Activated naive CD8-positive, alpha-beta T cell treated with anti-CD3 and anti-CD28 coated beads, Interleukin-2, amount 10 ng/mL, durations not matched to agents 7 days and 5 days (primary cell): Measurements from ENCODE around the gene C2. TPM values are rescaled to one million over a fixed set of nuclear protein-coding genes. Genes with fewer than 3 reads are reported as not detected.

Experiments used
- ATAC-seq: fragments of 150-1000 bp; cut with Tn5 transposase; one replicate; pipeline ENCODE4 v1.10.0; 2021; ENCODE audit warnings: low read depth, moderate library complexity
- POLR2A ChIA-PET: fragments of 350-600 bp; sonication (Branson Sonifier 250); formaldehyde crosslinking; loops from one replicate; lab custom pipeline; 2021; ENCODE audit warnings: antibody characterized with exemption; lab: Charles Lee
- DNase-seq: peaks from one replicate; pipeline ENCODE4 v3.0.0; 2021
- H3K27ac Mint-ChIP-seq: one replicate; pipeline ENCODE4 v1.8.0; 2022; ENCODE audit warnings: mild to moderate bottlenecking, mixed read lengths
- H3K27me3 Mint-ChIP-seq: one replicate; pipeline ENCODE4 v1.8.0; 2022; ENCODE audit warnings: mild to moderate bottlenecking, moderate library complexity, mixed read lengths
- H3K36me3 Mint-ChIP-seq: one replicate; pipeline ENCODE4 v1.8.0; 2021; ENCODE audit warnings: mild to moderate bottlenecking, mixed read lengths
- H3K4me1 Mint-ChIP-seq: one replicate; pipeline ENCODE4 v1.8.0; 2021; ENCODE audit warnings: mixed read lengths
- H3K4me3 Mint-ChIP-seq: one replicate; pipeline ENCODE4 v1.8.0; 2022; ENCODE audit warnings: mild to moderate bottlenecking, moderate library complexity, mixed read lengths
- H3K9me3 Mint-ChIP-seq: one replicate; pipeline ENCODE4 v1.8.0; 2021; ENCODE audit warnings: mixed read lengths
- total RNA-seq, 2 experiments: library from RNA; stranded (reverse); gene quantifications; one replicate each; pipeline ENCODE4 v1.2.3, GENCODE V29; 2021

The C2 gene
- total RNA-seq = 1 to 10 TPM; 2.1 to 2.2 TPM

DNA sequence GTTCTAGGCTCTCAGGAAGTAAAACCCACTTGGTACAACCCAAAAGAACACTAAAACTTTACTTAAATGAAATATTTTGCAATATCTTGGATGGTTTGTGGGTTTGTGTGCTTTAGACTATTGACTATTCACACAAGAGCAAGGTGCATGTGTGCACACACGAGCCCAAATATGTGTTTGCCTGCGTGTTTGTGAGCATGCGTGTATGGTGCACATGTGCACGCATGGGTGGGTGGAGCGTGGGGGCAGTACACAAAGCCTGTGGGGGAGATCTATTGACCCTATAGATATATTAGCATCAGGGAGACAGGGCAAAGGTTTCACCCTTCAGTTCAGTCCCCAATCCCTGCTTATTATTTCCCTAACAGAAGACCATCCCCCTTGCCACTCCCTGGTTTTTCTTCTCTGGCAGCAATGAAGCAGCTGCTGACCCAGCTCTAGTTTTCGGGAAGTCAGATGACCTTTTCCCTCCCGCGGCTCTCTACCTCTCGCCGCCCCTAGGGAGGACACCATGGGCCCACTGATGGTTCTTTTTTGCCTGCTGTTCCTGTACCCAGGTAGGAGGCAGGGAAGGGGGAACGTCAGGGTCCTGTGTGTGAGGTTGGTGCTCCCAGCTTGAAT, at the start of gene C2:
C2 (plus strand) TSS at position 476 of the 621 bp plus-strand sequence; CDS start at position 512, 36 bp downstream.
- no peak within 1 kb of the TSS for H3K27ac Mint-ChIP-seq
- ATAC-seq (no peak), DNase-seq (no peak)
- POLR2A ChIA-PET = no interaction called here
- H3K9me3 Mint-ChIP-seq = no peaks in the 10 kb centered on the region
- H3K4me1 Mint-ChIP-seq = peaks cover 1% of the 10 kb centered on the region
- H3K36me3 Mint-ChIP-seq = no peaks in the 10 kb centered on the region
- peaks cover 9% of the 10 kb centered on the region for H3K27me3 Mint-ChIP-seq
- H3K4me3 Mint-ChIP-seq = no peak within 1 kb of the TSS

DNA sequence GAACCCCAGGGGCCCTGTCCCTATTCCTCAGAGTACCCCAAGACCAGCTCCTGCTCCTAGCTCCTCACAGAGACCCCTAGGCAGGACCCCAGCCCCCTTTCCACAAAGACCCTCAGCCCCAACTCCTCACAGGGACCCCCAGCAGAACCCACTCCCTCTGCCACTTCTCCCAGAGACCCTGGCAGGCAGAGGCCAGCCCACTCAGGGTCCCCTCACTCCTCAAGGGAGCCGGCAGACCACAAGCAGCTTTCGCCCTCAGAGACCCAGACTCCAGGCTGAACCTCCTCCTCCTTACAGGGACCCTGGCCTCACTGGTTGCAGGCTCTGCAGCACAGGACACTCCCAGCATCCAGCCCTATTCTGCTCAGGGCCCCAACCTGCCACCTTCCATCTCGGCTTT, 49.3 kb upstream of the C2 start:
- POLR2A ChIA-PET = no interaction called here

DNA sequence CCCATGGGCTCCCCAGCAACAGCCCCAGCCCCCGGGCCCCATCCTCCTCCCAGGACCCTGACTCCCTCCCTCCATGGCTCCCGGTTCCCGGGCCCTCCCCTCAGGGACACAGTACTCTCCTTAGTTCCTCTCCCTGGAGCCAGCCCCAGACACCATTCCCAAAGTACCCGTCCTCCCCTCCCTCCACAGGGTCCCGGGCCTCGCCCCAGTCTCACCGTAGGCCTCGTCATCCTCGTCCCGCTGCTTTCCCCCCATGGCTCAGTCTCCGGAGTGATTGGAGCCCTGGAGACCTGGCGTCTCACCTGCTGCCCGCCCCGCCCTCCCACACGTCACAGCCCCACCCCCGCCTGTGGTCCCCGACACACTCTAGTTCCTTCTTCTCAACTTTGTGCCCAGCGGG, 48.8 kb upstream of the C2 start, which contains the start of gene SLC44A4:
SLC44A4 (minus strand) TSS at position 272 of the 400 bp plus-strand sequence; CDS start at position 255, 17 bp downstream.
- no peak within 1 kb of the TSS for H3K27ac Mint-ChIP-seq
- no peaks in the 10 kb centered on the region for H3K9me3 Mint-ChIP-seq
- H3K36me3 Mint-ChIP-seq = peaks cover 18% of the 10 kb centered on the region
- no peaks in the 10 kb centered on the region for H3K27me3 Mint-ChIP-seq
- POLR2A ChIA-PET = no interaction called here
- H3K4me3 Mint-ChIP-seq = no peak within 1 kb of the TSS
- DNase-seq (no peak), ATAC-seq (no peak)
- H3K4me1 Mint-ChIP-seq = peaks cover 2% of the 10 kb centered on the region

More for the DNA sequence above, 49.3 kb upstream of the C2 start:
- H3K27ac Mint-ChIP-seq = no peak overlapping the region
- DNase-seq (no peak), ATAC-seq (no peak)
- H3K9me3 Mint-ChIP-seq = no peaks in the 10 kb centered on the region
- H3K36me3 Mint-ChIP-seq = peaks cover 18% of the 10 kb centered on the region
- no peak overlapping the region for H3K4me3 Mint-ChIP-seq
- peaks cover 2% of the 10 kb centered on the region for H3K4me1 Mint-ChIP-seq
- H3K27me3 Mint-ChIP-seq = no peaks in the 10 kb centered on the region

DNA sequence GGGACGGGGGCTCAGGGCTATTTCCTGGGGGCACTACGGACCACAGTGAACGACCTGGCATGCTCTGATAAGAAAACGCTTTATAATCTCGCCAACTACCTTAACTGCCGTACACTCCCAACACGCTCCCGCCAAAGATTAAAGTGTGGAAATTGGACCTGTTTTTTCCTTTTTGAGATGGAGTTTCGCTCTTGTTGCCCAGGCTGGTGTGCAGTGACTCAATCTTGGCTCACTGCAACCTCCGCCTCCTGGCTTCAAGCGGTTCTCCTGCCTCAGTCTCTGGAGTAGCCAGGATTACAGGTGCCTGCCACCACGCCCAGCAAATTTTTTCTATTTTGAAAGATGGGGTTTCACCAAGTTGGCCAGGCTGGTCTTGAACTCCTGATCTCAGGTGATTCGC, 48.4 kb upstream of the C2 start:
- DNase-seq (no peak), ATAC-seq (no peak)
- Mint-ChIP-seq H3K4me3 (no peak overlapping the region), H3K9me3 (no peaks in the 10 kb centered on the region), H3K27me3 (no peaks in the 10 kb centered on the region), H3K4me1 (peaks cover 2% of the 10 kb centered on the region), H3K36me3 (peaks cover 18% of the 10 kb centered on the region), H3K27ac (no peak overlapping the region)
- POLR2A ChIA-PET = no interaction called here

DNA sequence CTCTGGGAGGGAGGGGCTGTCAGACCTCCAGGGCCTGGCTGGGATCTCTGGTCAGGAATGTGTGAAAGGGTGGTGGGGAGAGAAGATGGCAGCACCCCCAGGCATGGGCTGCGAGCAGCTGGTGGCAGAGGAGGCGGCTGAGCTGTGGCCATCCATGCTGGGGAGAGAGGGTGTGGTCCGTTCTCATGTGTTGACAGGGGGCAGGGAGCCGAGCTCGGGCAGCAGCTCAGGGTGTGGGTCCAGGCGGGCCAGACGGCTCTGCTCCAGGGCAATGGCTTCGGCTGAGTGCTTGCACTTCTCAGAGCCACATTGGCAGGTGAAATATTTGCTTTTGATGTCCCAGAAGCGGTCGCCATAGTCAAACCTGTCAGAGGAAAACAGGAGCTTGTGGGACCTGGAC, 47.6 kb upstream of the C2 start:
- POLR2A ChIA-PET = no interaction called here

DNA sequence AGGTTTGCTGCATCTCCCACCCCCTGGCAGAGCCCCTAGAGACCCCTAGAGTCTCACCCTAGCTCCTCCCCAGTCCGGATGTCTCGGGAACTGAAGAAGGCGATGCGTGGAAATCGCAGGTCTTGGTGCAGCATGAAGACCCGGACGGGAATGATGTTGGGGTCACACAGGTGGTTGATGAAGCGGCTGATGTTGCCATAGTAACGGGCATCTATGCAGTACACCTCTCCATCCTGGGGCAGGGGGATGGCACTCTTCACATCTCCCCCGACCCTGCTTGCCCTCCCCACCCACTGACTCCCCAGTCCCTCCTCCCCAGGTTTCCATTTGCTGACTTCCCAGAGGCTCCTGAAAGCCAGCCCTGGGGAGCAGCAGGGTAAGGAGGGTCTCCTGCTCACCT, 46.9 kb upstream of the C2 start:
- peaks cover 2% of the 10 kb centered on the region for H3K4me1 Mint-ChIP-seq
- POLR2A ChIA-PET = no interaction called here
- H3K27ac Mint-ChIP-seq = no peak overlapping the region
- ATAC-seq (no peak), DNase-seq (no peak)
- H3K36me3 Mint-ChIP-seq = peaks cover 18% of the 10 kb centered on the region
- H3K4me3 Mint-ChIP-seq = no peak overlapping the region
- H3K27me3 Mint-ChIP-seq = no peaks in the 10 kb centered on the region
- no peaks in the 10 kb centered on the region for H3K9me3 Mint-ChIP-seq

More for the DNA sequence above, 47.6 kb upstream of the C2 start:
- Mint-ChIP-seq H3K27ac (no peak overlapping the region), H3K4me3 (no peak overlapping the region), H3K9me3 (no peaks in the 10 kb centered on the region), H3K27me3 (no peaks in the 10 kb centered on the region), H3K36me3 (peaks cover 18% of the 10 kb centered on the region), H3K4me1 (peaks cover 2% of the 10 kb centered on the region)
- ATAC-seq = no peak
- DNase-seq = no peak

DNA sequence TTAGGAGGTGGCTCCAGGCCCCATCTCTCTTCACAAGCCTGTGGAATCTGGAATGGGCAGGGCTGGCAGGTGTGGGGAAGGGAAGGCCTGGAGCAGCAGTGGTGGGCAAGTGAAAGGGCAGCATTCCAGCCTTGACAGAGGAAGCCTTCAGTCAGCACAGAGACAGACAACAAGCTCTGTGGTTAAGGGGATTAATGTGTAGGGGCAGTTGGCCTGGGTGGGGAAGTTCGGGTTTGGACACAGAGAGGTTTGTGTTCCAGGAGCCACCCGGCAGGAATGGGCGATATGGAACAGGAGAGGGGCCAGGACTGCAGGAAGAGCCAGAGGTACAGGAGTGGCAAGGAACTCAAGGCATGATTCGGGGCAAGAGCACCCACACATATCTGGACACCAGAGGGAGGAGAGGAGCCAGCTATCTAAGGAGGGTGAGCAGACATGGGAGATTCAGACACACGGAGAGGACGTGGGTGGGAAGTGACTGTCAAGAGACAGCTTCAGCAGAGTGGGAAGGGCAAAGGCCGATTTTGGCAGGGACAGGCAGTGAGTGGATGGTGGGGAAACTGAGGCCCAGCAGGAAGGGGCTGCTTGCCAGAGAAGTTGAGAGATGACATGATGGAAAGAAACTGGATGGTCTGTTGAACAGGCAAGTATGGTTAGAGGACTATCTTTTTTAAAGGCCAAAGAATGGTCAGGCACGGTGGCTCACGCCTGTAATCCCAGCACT, 46.2 kb upstream of the C2 start:
- H3K36me3 Mint-ChIP-seq = peaks cover 22% of the 10 kb centered on the region
- ATAC-seq (no peak), DNase-seq (no peak)
- no peak overlapping the region for H3K27ac Mint-ChIP-seq
- no peaks in the 10 kb centered on the region for H3K9me3 Mint-ChIP-seq
- no peak overlapping the region for H3K4me3 Mint-ChIP-seq
- no peaks in the 10 kb centered on the region for H3K4me1 Mint-ChIP-seq
- POLR2A ChIA-PET = interaction anchor here (0.7 kb wide), 1 partner anchor 1313 kb away, joined by 4 read pairs; no protein-coding TSS in a partner anchor
- no peaks in the 10 kb centered on the region for H3K27me3 Mint-ChIP-seq

DNA sequence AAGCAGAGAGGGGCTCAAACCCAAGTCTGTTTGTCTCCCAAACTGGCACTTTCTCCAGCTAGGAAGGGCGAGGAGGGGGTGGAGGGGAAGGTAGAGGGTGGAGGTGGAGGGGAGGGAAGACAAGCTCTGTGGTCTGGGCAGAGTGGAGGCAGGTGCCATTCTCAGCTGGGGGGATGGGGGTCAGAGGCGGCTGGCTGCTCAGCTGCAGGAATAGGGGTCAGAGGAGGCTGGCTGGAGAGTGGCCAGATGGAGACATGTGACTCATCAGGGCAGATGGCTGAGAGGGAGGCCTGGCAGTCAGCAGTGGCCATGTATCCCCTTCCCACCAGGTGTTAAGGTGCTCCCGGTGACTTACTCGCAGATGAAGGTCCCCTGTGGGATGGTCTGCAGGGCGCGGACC, 45.2 kb upstream of the C2 start:
- Mint-ChIP-seq H3K27me3 (no peaks in the 10 kb centered on the region), H3K9me3 (no peaks in the 10 kb centered on the region), H3K27ac (no peak overlapping the region), H3K4me3 (no peak overlapping the region), H3K4me1 (no peaks in the 10 kb centered on the region), H3K36me3 (peaks cover 22% of the 10 kb centered on the region)
- no peak for DNase-seq
- ATAC-seq = no peak
- POLR2A ChIA-PET = no interaction called here

DNA sequence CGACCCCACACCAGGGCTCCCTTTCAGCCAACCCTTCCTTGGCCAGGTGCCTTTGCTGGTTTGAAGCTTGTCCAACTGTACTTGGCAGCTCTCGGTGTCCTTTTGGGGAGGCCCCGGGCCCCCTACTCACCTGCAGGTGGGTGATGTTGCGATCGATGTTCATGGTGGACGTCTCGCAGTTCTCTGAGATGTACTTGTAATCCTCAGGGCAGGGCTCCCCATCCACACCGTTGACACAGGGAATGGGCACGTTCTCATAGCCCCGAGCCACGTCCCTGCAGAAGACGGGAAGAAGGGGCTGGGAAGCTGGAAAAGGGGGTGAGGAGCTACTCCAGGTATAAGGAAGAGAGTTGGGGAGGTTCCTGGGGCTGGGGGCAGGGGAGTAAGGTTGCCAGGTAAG, 43.8 kb upstream of the C2 start:
- H3K36me3 Mint-ChIP-seq = peaks cover 23% of the 10 kb centered on the region
- no peak overlapping the region for H3K27ac Mint-ChIP-seq
- no peak for ATAC-seq
- POLR2A ChIA-PET = no interaction called here
- DNase-seq = no peak
- no peak overlapping the region for H3K4me3 Mint-ChIP-seq
- H3K27me3 Mint-ChIP-seq = no peaks in the 10 kb centered on the region
- H3K4me1 Mint-ChIP-seq = no peaks in the 10 kb centered on the region
- H3K9me3 Mint-ChIP-seq = no peaks in the 10 kb centered on the region

DNA sequence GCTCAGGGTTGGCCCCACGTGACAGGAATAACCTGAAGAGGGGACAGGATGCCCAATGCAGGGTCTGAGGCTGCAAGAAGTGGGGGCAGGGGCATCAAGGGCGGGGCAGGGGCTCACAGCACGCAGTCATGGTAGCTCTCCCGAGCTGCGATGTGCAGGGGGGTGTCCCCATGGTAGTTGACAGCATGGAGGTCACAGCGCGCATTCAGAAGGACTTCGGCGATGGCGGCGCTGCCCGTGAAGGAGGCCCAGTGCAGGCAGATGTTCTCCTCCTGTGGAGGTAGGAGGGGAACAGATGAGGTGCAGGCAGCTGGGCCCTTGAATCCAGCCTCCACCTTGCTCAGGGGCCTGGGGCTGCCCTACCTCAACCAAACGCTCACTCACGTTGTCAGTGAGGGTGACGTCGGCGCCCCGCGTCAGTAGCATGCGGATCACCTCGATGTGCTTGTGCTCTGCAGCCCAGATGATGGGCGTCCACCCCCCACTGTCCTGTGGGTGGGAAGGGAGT, 42.9 kb upstream of the C2 start:
- no peak for DNase-seq
- Mint-ChIP-seq H3K4me1 (no peaks in the 10 kb centered on the region), H3K36me3 (peaks cover 22% of the 10 kb centered on the region), H3K27me3 (no peaks in the 10 kb centered on the region), H3K4me3 (no peak overlapping the region), H3K9me3 (no peaks in the 10 kb centered on the region), H3K27ac (no peak overlapping the region)
- no peak for ATAC-seq
- POLR2A ChIA-PET = no interaction called here

DNA sequence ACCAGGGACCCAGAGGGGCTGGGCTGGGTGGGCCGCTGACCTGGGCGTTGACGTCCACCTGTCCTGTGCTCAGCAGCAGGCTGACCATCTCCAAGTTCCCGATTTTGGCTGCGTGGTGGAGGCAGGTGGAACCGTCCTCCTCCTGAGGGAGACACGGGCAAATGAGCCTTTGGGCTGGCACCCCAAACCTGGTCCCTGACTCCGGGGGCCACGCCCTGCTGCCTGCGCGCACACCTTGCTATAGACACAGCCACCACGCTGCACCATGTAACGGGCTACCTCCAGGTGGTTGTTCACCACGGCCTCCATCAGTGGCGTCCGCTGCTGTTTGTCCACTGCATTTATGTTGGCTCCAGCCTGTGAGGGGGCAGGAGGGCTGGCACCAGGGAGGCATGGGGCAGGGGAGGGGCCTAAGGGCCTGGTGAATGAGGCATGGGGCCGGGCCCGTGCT, 41.0 kb upstream of the C2 start:
- no peak overlapping the region for H3K27ac Mint-ChIP-seq
- DNase-seq = no peak
- no peaks in the 10 kb centered on the region for H3K4me1 Mint-ChIP-seq
- H3K4me3 Mint-ChIP-seq = no peak overlapping the region
- peaks cover 20% of the 10 kb centered on the region for H3K36me3 Mint-ChIP-seq
- POLR2A ChIA-PET = no interaction called here
- no peak for ATAC-seq
- H3K9me3 Mint-ChIP-seq = no peaks in the 10 kb centered on the region
- H3K27me3 Mint-ChIP-seq = no peaks in the 10 kb centered on the region

DNA sequence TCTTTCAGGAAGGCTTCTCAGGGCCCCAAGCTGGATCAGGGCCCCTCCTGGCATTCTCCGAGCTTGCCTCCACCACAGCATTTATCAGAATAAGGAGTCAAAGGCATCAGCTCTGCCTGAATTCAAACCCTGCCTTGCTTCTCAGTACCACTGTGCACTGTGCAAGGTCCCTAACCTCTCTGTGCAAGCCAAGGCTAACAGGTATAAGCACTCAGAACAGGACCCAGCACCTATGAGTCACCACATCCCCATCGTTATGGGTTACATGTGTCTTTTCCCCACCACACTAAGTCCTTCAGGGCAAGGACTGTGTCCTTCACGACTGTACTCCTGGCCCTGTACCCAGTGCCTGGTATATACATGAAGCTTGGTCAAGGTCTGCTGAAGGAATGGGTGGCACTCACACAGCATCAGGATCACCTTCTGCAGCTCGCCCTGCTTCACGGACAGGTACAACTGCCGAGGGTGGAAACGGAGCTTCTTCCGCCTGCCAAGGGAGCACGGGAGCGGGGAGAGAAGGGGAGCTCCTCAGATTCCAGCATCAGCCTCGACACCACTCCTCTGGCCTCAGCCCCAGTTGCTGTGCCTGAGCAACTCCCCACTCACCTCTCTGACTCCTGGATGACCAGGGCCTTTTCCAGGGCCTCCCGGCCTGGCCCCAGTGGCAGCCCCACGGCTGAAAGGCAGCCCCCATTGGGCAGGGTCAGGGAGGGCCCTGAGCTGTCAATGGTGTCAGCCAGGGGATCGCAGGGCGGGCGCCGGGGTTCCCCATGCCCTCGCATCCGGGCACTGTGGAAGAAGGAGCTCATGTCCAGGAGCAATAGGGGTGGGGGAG, 40.1 kb upstream of the C2 start:
- DNase-seq (no peak), ATAC-seq (no peak)
- H3K36me3 Mint-ChIP-seq = peaks cover 20% of the 10 kb centered on the region
- H3K27me3 Mint-ChIP-seq = no peaks in the 10 kb centered on the region
- H3K27ac Mint-ChIP-seq = no peak overlapping the region
- no peaks in the 10 kb centered on the region for H3K9me3 Mint-ChIP-seq
- POLR2A ChIA-PET = interaction anchor here (0.7 to 1.6 kb wide), 2 partner anchors 12 to 23 kb away, joined by 3 to 4 read pairs; no protein-coding TSS in a partner anchor
- H3K4me3 Mint-ChIP-seq = no peak overlapping the region
- no peaks in the 10 kb centered on the region for H3K4me1 Mint-ChIP-seq
